ENCODE measurements around the gene HDAC4.

- TF ChIP-seq EZH2 (IDR thresholded peaks at IDR 0.05; ENCODE audit: borderline replicate concordance, control insufficient read depth, low read depth, low read length) (no peak), STAT1 (conservative IDR thresholded peaks at IDR 0.05) (no peak), POLR2AphosphoS5 (IDR thresholded peaks at IDR 0.05; ENCODE audit: low read length) (no peak), HCFC1 (IDR thresholded peaks at IDR 0.05; ENCODE audit: low read length) (no peak), ZBTB40 (IDR thresholded peaks at IDR 0.05; ENCODE audit: borderline replicate concordance) (peak; percentile 17; the same call in 1 of the 2 replicates), CTCF (IDR thresholded peaks at IDR 0.05 in 2 of 3, conservative IDR thresholded peaks at IDR 0.05 in 1 of 3; ENCODE audit: control insufficient read depth in 2 of 3, extremely low read depth in 1 of 3, insufficient read depth in 1 of 3, low read depth in 3 of 3, low read length in 3 of 3) (no peak), TARDBP (IDR thresholded peaks at IDR 0.05; ENCODE audit: borderline replicate concordance) (no peak), POLR2A (IDR thresholded peaks at IDR 0.05; ENCODE audit: low read depth, low read length) (no peak), EED (IDR thresholded peaks at IDR 0.05; ENCODE audit: low read depth) (no peak), SIN3A (IDR thresholded peaks at IDR 0.05; ENCODE audit: low read depth, low read length) (no peak), NRF1 (conservative IDR thresholded peaks at IDR 0.05; ENCODE audit: low read depth, low read length) (no peak), JUNB (IDR thresholded peaks at IDR 0.05) (0 out of 2 replicates have a peak, but pooled peaks have one; percentile 54), TCF12 (IDR thresholded peaks at IDR 0.05; ENCODE audit: low read depth, low read length) (no peak)
Observed at GRCh38 chr2:239380831-239381708, 19.8 kb downstream of the HDAC4 start.

Data from GM12878 (cell line).